Fibroblast of lung (primary cell): ENCODE data around the gene RSPH1. TPM values are rescaled to one million over a fixed set of nuclear protein-coding genes. Genes with fewer than 3 reads are reported as not detected.

ENCODE experiments used
- DNase-seq, 2 donors: peaks; one replicate each; pipeline versions ENCODE4 v3.0.0 to v3.0.0-alpha.2; 2010; ENCODE audit warnings: low read depth in 2 of 2
- H2AFZ ChIP-seq: 2 replicates; pipeline ENCODE4 v1.5.1; 2012; ENCODE audit warnings: low read length, control low read depth, inconsistent platforms
- H3K27ac ChIP-seq: 2 replicates; pipeline ENCODE4 v1.5.1; 2011; ENCODE audit warnings: low read length, control low read depth; ENCODE audit not compliant: insufficient read depth
- H3K27me3 ChIP-seq: 2 replicates; pipeline ENCODE4 v1.5.1; 2011; ENCODE audit warnings: mild to moderate bottlenecking, low read length; ENCODE audit not compliant: control insufficient read depth, insufficient read depth
- H3K36me3 ChIP-seq: 2 replicates; pipeline ENCODE4 v1.5.1; 2011; ENCODE audit warnings: low read length; ENCODE audit not compliant: control insufficient read depth, insufficient read depth
- H3K4me1 ChIP-seq: 2 replicates; pipeline ENCODE4 v1.5.1; 2011; ENCODE audit warnings: low read length; ENCODE audit not compliant: control insufficient read depth, insufficient read depth; ENCODE audit errors: extremely low read depth
- H3K4me2 ChIP-seq: 2 replicates; pipeline ENCODE4 v1.5.1; 2011; ENCODE audit warnings: low read length, control low read depth; ENCODE audit not compliant: insufficient read depth; ENCODE audit errors: extremely low read depth
- H3K4me3 ChIP-seq, 4 experiments: fragments of 200-600 bp in 1 of 4; sonication (generic) in 1 of 4; replicated peaks in 1 of 4; 2 replicates each; pipeline ENCODE4 v1.5.1; 2011 to 2016; ENCODE audit warnings: low read length in 4 of 4, low read depth in 3 of 4, mild to moderate bottlenecking in 3 of 4, control low read depth in 2 of 4, inconsistent platforms in 1 of 4, mixed read lengths in 1 of 4; ENCODE audit not compliant: insufficient read depth in 1 of 4; ENCODE audit errors: control extremely low read depth in 1 of 4
- H3K79me2 ChIP-seq: 2 replicates; pipeline ENCODE4 v1.5.1; 2012; ENCODE audit warnings: mild to moderate bottlenecking, low read length, inconsistent platforms; ENCODE audit not compliant: control insufficient read depth, insufficient read depth
- H3K9ac ChIP-seq: 2 replicates; pipeline ENCODE4 v1.5.1; 2011; ENCODE audit warnings: mild to moderate bottlenecking, low read length, control low read depth; ENCODE audit not compliant: insufficient read depth
- H3K9me3 ChIP-seq: 2 replicates; pipeline ENCODE4 v1.5.1; 2012; ENCODE audit warnings: low read depth, low read length; ENCODE audit not compliant: control insufficient read depth, insufficient read depth
- H4K20me1 ChIP-seq: 2 replicates; pipeline ENCODE4 v1.5.1; 2011; ENCODE audit warnings: low read length; ENCODE audit not compliant: control insufficient read depth, insufficient read depth; ENCODE audit errors: extremely low read depth
- EZH2 ChIP-seq: IDR thresholded peaks from 2 replicates; pipeline ENCODE4 v1.5.1; 2012; ENCODE audit warnings: low read length, control low read depth, mild to moderate bottlenecking; ENCODE audit errors: missing control alignments
- polyA plus RNA-seq, 2 donors: library from polyadenylated mRNA; depleted of rRNA in 1 of 2; stranded (reverse) in 1 of 2; unstranded in 1 of 2; fragments of >200 nt; gene quantifications; 2 replicates each; pipeline ENCODE4 v1.2.1, GENCODE V29; 2011 to 2012; ENCODE audit warnings: missing spikeins in 1 of 2
- total RNA-seq: library from RNA; depleted of rRNA; stranded (reverse); fragments of >200 nt; gene quantifications from 2 replicates; pipeline ENCODE4 v1.2.1, GENCODE V29; 2014
- TF ChIP-seq, protein P1 (sequence below), 2 donors: IDR thresholded peaks in 1 of 2; conservative IDR thresholded peaks in 1 of 2; 1 replicate in 1 of 2; 2 replicates in 1 of 2; pipeline ENCODE4 v1.5.1; 2011 to 2012; ENCODE audit warnings: low read length in 2 of 2, control low read depth in 1 of 2, inconsistent platforms in 1 of 2, low read depth in 1 of 2, mild to moderate bottlenecking in 1 of 2

Gene RSPH1
- total and polyA plus RNA-seq, 2 donors (not counting 1 experiment from before 2014, with no cell fraction given): not detected

DNA sequence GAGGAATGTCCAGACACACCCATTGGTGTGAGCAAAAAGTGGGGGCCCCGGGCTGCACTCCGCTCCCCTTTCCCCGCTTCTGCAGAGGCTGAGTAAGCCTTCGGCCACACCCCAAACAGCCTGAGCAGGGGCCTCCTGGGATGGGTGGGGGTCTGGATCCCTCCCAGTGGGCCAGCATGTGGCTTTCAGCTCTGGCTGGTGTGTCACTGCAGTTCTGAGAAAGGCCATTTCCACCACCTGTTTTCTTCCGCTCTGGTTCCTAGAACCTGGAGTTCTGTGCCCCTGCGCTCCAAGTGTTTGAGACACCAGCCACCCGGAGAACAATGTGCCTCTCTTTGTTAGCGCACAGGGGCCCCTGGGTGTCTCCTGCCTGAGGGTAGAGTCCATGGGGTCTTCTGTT is 48.5 kb upstream of the RSPH1 start:
- Histone ChIP-seq H3K9ac (no peak overlapping the region), H3K4me3 (no peak overlapping the region), H4K20me1 (no peaks in the 10 kb centered on the region), H3K9me3 (no peaks in the 10 kb centered on the region), H3K4me2 (no peak overlapping the region), H3K79me2 (no peaks in the 10 kb centered on the region), H3K4me1 (no peaks in the 10 kb centered on the region), H3K27ac (no peak overlapping the region), H3K27me3 (no peaks in the 10 kb centered on the region), H2AFZ (no peak overlapping the region), H3K36me3 (no peaks in the 10 kb centered on the region)
- no peak for DNase-seq
- no peak for TF ChIP-seq EZH2
- TF ChIP-seq, protein P1, sequence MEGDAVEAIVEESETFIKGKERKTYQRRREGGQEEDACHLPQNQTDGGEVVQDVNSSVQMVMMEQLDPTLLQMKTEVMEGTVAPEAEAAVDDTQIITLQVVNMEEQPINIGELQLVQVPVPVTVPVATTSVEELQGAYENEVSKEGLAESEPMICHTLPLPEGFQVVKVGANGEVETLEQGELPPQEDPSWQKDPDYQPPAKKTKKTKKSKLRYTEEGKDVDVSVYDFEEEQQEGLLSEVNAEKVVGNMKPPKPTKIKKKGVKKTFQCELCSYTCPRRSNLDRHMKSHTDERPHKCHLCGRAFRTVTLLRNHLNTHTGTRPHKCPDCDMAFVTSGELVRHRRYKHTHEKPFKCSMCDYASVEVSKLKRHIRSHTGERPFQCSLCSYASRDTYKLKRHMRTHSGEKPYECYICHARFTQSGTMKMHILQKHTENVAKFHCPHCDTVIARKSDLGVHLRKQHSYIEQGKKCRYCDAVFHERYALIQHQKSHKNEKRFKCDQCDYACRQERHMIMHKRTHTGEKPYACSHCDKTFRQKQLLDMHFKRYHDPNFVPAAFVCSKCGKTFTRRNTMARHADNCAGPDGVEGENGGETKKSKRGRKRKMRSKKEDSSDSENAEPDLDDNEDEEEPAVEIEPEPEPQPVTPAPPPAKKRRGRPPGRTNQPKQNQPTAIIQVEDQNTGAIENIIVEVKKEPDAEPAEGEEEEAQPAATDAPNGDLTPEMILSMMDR (conservative IDR thresholded peaks at IDR 0.05 in 1 of 2, IDR thresholded peaks at IDR 0.05 in 1 of 2; ENCODE audit: low read depth in 1 of 2, low read length in 2 of 2): no peak

DNA sequence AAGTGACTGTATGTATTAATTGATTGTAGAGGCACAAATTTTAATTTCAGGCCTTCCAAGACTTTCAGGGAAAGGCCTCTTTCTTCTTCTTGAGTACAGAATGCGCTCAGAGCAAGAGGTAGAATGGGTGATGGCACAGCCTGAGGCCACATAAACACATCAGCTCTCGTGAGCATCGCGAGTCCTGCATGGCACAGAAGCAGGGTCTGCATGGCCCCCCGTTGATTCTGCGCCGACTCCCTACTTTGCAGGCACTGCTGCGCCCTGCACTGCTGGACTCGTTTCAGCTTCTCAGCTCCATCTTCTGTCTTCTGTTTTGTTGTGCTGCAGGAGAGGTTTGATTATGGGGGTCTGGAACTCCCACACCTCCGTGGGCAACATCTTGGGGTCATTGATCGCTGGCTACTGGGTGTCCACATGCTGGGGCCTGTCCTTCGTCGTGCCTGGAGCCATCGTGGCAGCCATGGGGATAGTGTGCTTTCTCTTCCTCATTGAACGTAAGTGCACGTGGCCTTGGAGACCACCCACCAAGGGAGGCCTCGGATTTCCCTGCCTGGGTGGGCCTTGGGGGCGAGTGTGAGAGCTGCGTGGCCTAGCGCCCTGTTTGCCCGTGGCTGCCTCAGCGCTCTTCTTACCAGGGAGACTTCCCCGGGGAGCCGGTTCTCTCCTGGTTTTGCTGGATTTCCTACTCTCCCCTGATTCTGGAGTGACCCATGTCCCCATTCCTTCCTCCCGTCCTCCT is 47.3 kb upstream of the RSPH1 start:
- Histone ChIP-seq H3K9me3 (no peaks in the 10 kb centered on the region), H3K9ac (no peak overlapping the region), H3K27ac (no peak overlapping the region), H3K79me2 (no peaks in the 10 kb centered on the region), H2AFZ (no peak overlapping the region), H4K20me1 (no peaks in the 10 kb centered on the region), H3K4me1 (no peaks in the 10 kb centered on the region), H3K27me3 (no peaks in the 10 kb centered on the region), H3K4me2 (no peak overlapping the region), H3K36me3 (no peaks in the 10 kb centered on the region), H3K4me3 (no peak overlapping the region)
- no peak for DNase-seq
- TF ChIP-seq, protein P1 (conservative IDR thresholded peaks at IDR 0.05 in 1 of 2, IDR thresholded peaks at IDR 0.05 in 1 of 2; ENCODE audit: low read depth in 1 of 2, low read length in 2 of 2): no peak
- no peak for TF ChIP-seq EZH2

DNA sequence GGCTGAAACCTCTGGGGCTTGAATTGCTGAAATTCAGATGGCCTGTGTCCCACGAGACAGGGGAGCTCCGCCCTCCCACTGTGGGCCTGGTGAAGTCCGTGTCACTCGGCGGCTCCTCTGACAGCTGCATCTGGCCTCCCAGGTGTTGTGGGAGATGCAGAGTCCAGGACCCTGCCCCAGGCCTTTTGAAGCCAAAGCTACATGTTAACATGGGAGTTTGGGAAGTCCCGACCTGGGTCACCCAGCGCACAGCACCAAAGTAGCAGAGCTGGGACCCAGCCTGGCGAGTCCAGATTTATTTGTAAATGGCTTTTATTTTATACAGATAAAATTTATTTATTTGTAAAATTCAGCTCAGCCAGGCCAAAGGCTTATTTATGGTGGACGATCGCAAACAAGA is 46.6 kb upstream of the RSPH1 start:
- H3K9me3 ChIP-seq: no peaks in the 10 kb centered on the region
- no peaks in the 10 kb centered on the region for H3K4me1 ChIP-seq
- no peaks in the 10 kb centered on the region for H3K27me3 ChIP-seq
- TF ChIP-seq, protein P1 (conservative IDR thresholded peaks at IDR 0.05 in 1 of 2, IDR thresholded peaks at IDR 0.05 in 1 of 2; ENCODE audit: low read depth in 1 of 2, low read length in 2 of 2): no peak
- no peak for TF ChIP-seq EZH2
- no peak for DNase-seq
- no peak overlapping the region for H3K9ac ChIP-seq
- no peak overlapping the region for H3K4me3 ChIP-seq
- no peak overlapping the region for H3K27ac ChIP-seq
- no peaks in the 10 kb centered on the region for H4K20me1 ChIP-seq
- no peaks in the 10 kb centered on the region for H3K79me2 ChIP-seq
- no peaks in the 10 kb centered on the region for H3K36me3 ChIP-seq
- no peak overlapping the region for H3K4me2 ChIP-seq
- H2AFZ ChIP-seq: no peak overlapping the region
